ENCODE measurements around the gene NRXN3. TPM values are rescaled to one million over a fixed set of nuclear protein-coding genes. Genes with fewer than 3 reads are reported as not detected.

NRXN3 gene
- total RNA-seq, 2 donors from 2014 or later = 1.2 to 7.8 TPM

DNA sequence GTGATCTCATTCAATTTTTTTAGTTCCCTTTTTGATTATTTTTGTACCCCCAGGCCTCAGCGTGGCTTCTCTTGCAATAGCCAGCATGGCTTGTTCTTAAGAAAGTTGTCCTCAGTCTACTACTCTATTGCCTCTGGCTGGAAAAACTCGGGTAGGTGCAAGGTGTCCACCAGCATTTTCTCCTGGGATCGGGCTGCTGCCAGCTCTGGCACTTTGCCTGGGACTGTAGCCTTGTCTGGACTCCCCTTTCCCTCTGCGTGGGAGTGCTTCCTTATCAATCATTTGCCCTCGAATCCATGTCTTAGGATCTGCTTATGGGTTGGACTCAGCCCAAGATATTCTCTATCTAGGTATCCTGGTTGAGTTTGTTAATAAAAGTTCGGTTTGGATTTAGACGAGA is 1267.8 kb downstream of the NRXN3 start:
- Histone ChIP-seq H3K9me3 (no peaks in the 10 kb centered on the region), H3K36me3 (no peaks in the 10 kb centered on the region), H3K27me3 (no peaks in the 10 kb centered on the region), H3K27ac (no peak overlapping the region), H3K4me3 (no peak overlapping the region), H3K9ac (ENCODE audit: low read depth in 2 of 2, low read length in 2 of 2) (no peak overlapping the region), H3K4me1 (no peaks in the 10 kb centered on the region)
- TF ChIP-seq, protein P1, sequence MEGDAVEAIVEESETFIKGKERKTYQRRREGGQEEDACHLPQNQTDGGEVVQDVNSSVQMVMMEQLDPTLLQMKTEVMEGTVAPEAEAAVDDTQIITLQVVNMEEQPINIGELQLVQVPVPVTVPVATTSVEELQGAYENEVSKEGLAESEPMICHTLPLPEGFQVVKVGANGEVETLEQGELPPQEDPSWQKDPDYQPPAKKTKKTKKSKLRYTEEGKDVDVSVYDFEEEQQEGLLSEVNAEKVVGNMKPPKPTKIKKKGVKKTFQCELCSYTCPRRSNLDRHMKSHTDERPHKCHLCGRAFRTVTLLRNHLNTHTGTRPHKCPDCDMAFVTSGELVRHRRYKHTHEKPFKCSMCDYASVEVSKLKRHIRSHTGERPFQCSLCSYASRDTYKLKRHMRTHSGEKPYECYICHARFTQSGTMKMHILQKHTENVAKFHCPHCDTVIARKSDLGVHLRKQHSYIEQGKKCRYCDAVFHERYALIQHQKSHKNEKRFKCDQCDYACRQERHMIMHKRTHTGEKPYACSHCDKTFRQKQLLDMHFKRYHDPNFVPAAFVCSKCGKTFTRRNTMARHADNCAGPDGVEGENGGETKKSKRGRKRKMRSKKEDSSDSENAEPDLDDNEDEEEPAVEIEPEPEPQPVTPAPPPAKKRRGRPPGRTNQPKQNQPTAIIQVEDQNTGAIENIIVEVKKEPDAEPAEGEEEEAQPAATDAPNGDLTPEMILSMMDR (IDR thresholded peaks at IDR 0.05) = no peak
- intact Hi-C loops (cut with DNase I) = no loop called here
- DNase-seq = no peak

DNA sequence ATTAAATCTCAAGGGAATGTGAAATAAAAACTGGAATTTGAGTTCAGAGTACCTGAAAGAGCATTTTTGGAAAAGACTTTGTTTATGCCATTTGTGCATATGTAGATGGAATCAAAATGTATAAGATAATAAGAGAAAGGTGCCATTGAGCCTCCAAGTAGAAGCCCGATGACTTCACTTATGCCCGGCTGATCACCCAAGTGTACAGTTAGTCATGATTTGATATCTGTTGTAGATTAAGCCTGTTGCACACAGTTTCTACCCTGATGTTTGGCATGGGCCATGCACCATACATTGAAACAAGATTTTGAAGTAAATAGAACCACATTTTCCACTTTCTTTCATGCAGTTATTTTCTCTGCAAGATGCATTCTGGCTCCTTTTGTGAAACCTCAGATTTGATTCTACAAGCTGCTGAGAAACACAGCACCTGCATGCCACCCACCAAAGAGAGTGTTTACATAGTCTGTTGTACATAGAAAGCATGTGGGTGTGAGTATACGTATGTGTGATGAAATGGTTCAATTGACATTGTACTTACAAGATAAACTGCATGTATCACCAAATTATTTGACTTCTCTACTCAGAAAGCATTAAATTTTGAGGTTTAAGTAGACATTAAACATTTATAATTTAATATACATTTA is 1268.6 kb downstream of the NRXN3 start:
- intact Hi-C loops (cut with DNase I) = no loop called here
- no peak overlapping the region for H3K9ac ChIP-seq (ENCODE audit: low read depth in 2 of 2, low read length in 2 of 2)
- no peak for DNase-seq
- no peaks in the 10 kb centered on the region for H3K36me3 ChIP-seq
- H3K4me1 ChIP-seq = no peaks in the 10 kb centered on the region
- no peak overlapping the region for H3K4me3 ChIP-seq
- H3K27ac ChIP-seq = no peak overlapping the region
- H3K9me3 ChIP-seq = no peaks in the 10 kb centered on the region
- TF ChIP-seq, protein P1 (IDR thresholded peaks at IDR 0.05) = no peak
- H3K27me3 ChIP-seq = no peaks in the 10 kb centered on the region

DNA sequence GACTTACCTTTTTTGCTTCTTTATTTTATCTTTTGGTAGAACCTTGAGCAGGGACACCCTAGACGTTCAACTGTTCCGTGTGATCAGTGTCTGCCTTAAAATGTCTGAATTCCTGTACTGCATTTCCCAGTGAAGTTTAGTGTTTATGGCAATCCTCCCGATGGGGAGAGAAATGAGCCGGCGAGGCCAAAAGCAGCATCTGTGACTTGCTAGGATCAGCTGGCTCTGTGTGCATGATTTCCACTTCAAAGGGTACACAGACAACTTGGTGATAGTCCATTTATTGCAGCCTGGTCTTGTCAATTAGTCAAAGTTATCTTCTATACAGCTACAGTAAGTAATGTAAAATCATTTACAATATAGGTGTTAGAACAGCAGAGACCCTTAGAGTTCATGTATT is 1272.6 kb downstream of the NRXN3 start:
- TF ChIP-seq, protein P1 (IDR thresholded peaks at IDR 0.05) = no peak
- H3K36me3 ChIP-seq = no peaks in the 10 kb centered on the region
- H3K27me3 ChIP-seq = no peaks in the 10 kb centered on the region
- no peak overlapping the region for H3K27ac ChIP-seq
- H3K9ac ChIP-seq (ENCODE audit: low read depth in 2 of 2, low read length in 2 of 2) = no peak overlapping the region
- H3K4me3 ChIP-seq = no peak overlapping the region
- DNase-seq = no peak
- intact Hi-C loops (cut with DNase I) = no loop called here
- H3K9me3 ChIP-seq = no peaks in the 10 kb centered on the region
- H3K4me1 ChIP-seq = no peaks in the 10 kb centered on the region

DNA sequence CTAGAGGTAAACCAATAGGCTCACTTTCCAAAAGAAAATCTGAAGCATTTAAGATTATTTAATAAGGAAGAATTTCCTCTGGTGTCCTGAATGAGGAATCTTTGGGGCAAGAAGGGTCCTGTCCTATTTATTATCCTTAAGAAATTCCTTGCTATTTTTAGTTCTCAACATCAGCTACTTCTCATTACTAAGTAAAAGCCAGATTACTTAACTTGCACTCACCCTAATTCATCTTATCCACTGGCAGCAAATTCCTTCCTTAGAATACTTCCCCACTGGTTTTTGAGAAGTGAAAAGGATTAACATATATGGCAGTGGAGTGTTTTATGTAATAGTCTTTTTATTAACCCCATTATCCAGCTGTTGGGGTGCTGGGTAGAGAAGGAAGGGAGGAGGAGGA is 1273.4 kb downstream of the NRXN3 start:
- H3K4me1 ChIP-seq = no peaks in the 10 kb centered on the region
- no peaks in the 10 kb centered on the region for H3K9me3 ChIP-seq
- no peak overlapping the region for H3K4me3 ChIP-seq
- H3K36me3 ChIP-seq = no peaks in the 10 kb centered on the region
- DNase-seq = no peak
- intact Hi-C loops (cut with DNase I) = no loop called here
- no peaks in the 10 kb centered on the region for H3K27me3 ChIP-seq
- no peak overlapping the region for H3K27ac ChIP-seq
- TF ChIP-seq, protein P1 (IDR thresholded peaks at IDR 0.05) = no peak
- H3K9ac ChIP-seq (ENCODE audit: low read depth in 2 of 2, low read length in 2 of 2) = no peak overlapping the region

DNA sequence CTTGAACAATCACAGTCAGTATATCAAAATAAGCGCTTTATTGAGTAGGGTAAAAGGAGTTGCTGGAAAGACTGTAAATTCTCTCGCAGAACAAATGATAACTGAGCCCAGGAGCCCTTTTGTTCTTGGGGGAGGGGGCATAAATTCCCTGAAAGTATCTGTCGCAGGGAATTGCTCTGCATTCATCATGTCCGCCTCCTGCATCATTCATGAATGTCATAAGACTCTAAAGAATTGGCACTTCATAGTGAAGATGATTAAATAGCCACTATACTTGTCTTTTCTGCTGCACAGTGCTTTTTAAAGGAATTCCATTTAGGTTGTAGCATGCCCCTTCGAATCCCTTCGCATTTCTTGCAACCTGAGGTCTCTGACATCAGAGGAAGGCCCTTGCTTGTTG is 1278.8 kb downstream of the NRXN3 start:
- H3K9me3 ChIP-seq = no peaks in the 10 kb centered on the region
- TF ChIP-seq, protein P1 (IDR thresholded peaks at IDR 0.05) = no peak
- H3K36me3 ChIP-seq = no peaks in the 10 kb centered on the region
- no peaks in the 10 kb centered on the region for H3K4me1 ChIP-seq
- no peak for DNase-seq
- H3K27me3 ChIP-seq = no peaks in the 10 kb centered on the region
- intact Hi-C loops (cut with DNase I) = no loop called here
- H3K9ac ChIP-seq (ENCODE audit: low read depth in 2 of 2, low read length in 2 of 2) = no peak overlapping the region
- H3K27ac ChIP-seq = no peak overlapping the region
- no peak overlapping the region for H3K4me3 ChIP-seq

Measured in colonic mucosa (tissue), 4 donors.